HUES6 (cell line): ENCODE measurements around the gene PRSS12.
A peak's percentile ranks its signal among the peaks of the same experiment; 100 is the strongest.
"Not testable (repeated sequence)": the region's sequence is repeated elsewhere in the genome, so short reads cannot be mapped to it uniquely, and the experiment has no call there.

Experiments
- H3K27ac ChIP-seq: 2 replicates; pipeline ENCODE4 v1.7.0; 2013; ENCODE audit warnings: low read depth, mild to moderate bottlenecking, low read length, inconsistent platforms
- H3K27me3 ChIP-seq: 2 replicates; pipeline ENCODE4 v1.6.1; 2013; ENCODE audit warnings: low read length; ENCODE audit not compliant: control insufficient read depth, insufficient read depth
- H3K36me3 ChIP-seq: 2 replicates; pipeline ENCODE4 v1.6.1; 2013; ENCODE audit warnings: low read length; ENCODE audit not compliant: control insufficient read depth, insufficient read depth
- H3K4me1 ChIP-seq: 2 replicates; pipeline ENCODE4 v1.6.1; 2013; ENCODE audit warnings: low read length; ENCODE audit not compliant: control insufficient read depth, insufficient read depth
- H3K4me3 ChIP-seq: 2 replicates; pipeline ENCODE4 v1.5.1; 2013; ENCODE audit warnings: low read depth, low read length
- H3K9ac ChIP-seq: one replicate; pipeline ENCODE4 v1.6.1; 2013; ENCODE audit warnings: mild to moderate bottlenecking, low read length
- H3K9me3 ChIP-seq: 2 replicates; pipeline ENCODE4 v1.6.1; 2013; ENCODE audit warnings: low read depth, low read length; ENCODE audit not compliant: control insufficient read depth, insufficient read depth

The PRSS12 gene, protein sequence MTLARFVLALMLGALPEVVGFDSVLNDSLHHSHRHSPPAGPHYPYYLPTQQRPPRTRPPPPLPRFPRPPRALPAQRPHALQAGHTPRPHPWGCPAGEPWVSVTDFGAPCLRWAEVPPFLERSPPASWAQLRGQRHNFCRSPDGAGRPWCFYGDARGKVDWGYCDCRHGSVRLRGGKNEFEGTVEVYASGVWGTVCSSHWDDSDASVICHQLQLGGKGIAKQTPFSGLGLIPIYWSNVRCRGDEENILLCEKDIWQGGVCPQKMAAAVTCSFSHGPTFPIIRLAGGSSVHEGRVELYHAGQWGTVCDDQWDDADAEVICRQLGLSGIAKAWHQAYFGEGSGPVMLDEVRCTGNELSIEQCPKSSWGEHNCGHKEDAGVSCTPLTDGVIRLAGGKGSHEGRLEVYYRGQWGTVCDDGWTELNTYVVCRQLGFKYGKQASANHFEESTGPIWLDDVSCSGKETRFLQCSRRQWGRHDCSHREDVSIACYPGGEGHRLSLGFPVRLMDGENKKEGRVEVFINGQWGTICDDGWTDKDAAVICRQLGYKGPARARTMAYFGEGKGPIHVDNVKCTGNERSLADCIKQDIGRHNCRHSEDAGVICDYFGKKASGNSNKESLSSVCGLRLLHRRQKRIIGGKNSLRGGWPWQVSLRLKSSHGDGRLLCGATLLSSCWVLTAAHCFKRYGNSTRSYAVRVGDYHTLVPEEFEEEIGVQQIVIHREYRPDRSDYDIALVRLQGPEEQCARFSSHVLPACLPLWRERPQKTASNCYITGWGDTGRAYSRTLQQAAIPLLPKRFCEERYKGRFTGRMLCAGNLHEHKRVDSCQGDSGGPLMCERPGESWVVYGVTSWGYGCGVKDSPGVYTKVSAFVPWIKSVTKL

DNA sequence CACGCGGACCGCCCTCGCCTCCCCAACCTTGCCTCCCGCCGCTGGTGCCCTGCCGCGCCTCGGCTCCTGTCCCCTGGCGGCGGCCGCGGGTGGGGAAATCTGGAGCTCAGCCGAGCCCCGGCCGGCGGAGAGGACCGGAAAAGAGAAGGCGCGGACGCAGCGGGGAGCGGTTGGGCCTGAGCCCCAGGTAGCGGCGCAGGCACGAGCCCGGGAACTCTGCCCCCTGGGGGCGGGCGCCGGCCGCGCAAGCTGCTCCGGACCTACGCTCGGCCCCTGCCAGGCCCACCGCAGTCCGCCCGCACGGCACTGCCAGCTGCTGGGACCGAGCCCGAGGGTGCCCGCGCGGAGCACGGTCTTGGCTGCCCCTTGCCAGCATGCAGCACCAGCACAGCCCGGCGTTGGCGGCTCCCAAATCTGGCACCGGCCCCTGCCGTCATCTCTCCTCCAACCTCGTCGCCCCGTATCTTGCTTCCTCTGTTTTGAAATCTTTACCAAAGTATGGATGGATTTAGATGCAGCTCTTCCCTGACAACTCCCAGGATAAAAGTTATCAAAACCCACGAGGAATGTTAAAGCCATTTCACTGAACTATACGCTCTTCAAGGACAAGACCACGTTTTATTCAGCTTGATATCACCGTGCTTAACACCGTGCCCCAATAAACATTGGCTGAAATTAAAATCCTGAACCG, at the start of gene PRSS12:
Gene PRSS12 (minus strand): TSS at position 161 of the 691 bp plus-strand sequence. CDS start 283 bp downstream, outside the sequence.
- H3K36me3 ChIP-seq = no peaks in the 10 kb centered on the region
- no peak within 1 kb of the TSS for H3K27ac ChIP-seq
- H3K9ac ChIP-seq = peak within 1 kb of the TSS; percentile 28
- peaks cover 4% of the 10 kb centered on the region; the same call in 1 of the 2 replicates for H3K4me1 ChIP-seq
- peaks cover 26% of the 10 kb centered on the region for H3K27me3 ChIP-seq
- no peaks in the 10 kb centered on the region for H3K9me3 ChIP-seq
- peak within 1 kb of the TSS; percentile 73 for H3K4me3 ChIP-seq

DNA sequence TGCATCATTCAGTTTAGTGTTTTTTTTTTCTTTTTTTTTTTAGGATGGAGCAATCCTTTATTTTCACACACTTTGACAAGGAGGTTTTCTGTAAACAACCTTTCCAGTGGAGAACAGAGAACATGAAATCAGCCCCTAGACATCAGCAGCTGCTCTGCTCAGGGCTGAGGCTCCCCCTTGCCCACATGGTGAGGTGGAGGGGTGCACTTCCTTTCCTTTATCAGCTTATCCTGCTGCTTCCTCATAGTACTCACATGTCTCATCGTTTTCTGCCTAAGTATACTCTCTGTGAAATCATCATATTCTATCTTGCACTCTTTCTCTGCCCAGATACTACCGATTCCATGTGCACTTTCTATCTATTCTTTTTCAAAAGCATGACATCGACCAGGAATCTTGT, 47.6 kb upstream of the PRSS12 start:
- Histone ChIP-seq H3K36me3 (no peaks in the 10 kb centered on the region), H3K27me3 (peaks cover 9% of the 10 kb centered on the region; the same call in 1 of the 2 replicates), H3K9ac (no peak overlapping the region), H3K4me1 (peaks cover 46% of the 10 kb centered on the region), H3K27ac (no peak overlapping the region), H3K4me3 (no peak overlapping the region), H3K9me3 (peaks cover 10% of the 10 kb centered on the region)

GRCh38 chr4:118399883-118400282, 47.1 kb upstream of the PRSS12 start:
- H3K4me1 ChIP-seq = peaks cover 46% of the 10 kb centered on the region
- H3K27me3 ChIP-seq, H3K27ac ChIP-seq, H3K9ac ChIP-seq, H3K9me3 ChIP-seq, H3K36me3 ChIP-seq, H3K4me3 ChIP-seq: not testable (repeated sequence)

DNA sequence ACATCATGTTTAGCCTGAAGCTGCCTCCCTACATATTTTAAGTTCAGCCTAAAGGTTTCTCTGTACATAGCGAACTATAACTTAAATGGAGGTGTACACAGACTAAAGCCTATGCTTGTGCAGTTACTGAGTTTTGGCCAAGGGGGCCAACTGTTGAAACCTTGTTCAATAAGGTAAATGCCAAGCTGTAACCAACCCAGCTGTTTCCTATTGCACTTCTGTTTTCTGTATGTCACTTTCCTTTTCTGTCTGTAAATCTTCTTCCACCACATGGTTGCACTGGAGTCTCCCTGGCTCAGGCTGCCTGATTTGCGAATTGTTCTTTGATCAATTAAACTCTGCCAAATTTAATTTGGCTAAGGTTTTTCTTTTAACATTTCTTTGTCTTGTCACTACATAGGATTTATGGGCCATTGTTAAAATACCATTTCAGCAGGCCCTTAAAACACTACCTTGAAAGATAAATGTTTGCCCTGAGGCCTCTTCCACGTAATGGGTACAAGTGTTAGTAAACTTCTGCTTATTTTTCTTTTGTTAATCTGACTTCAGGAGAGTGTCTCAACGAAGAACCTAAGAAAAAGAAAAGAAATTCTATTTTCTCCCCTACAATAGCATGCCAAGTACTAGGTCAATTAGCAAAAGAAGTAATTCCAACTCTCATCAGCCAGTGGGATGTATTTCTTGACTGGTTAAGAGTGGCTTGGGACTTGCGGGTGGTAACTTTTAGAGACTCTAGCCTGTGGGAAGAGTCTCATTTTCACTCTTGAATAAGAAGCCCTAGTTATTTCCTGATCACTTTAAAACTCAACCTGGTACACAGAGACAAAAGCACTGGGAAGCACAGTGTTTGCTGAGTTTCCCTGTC, 45.7 kb upstream of the PRSS12 start:
- H3K9me3 ChIP-seq = no peaks in the 10 kb centered on the region
- H3K4me3 ChIP-seq = no peak overlapping the region
- peaks cover 46% of the 10 kb centered on the region for H3K4me1 ChIP-seq
- H3K9ac ChIP-seq = no peak overlapping the region
- no peak overlapping the region for H3K27ac ChIP-seq
- peaks cover 9% of the 10 kb centered on the region; the same call in 1 of the 2 replicates for H3K27me3 ChIP-seq
- H3K36me3 ChIP-seq = no peaks in the 10 kb centered on the region

DNA sequence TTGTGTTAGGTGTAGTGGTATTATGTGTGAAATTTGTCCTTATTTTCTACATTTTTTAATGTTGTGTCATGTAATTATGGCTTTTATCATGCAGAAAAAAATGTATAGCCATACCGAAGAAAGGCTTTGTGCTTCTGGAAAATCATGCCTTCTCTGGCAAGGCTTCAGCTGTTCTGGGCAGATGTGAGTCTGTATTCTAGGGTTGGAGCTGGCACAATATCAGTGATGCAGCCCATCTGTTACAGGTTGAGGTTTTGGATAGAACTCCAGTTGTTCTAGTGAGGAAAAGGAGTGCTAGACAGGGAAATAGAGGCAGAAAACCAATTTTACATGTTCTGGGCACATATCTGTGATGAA, 44.8 kb upstream of the PRSS12 start:
- Histone ChIP-seq H3K9me3 (peaks cover 6% of the 10 kb centered on the region; the same call in 1 of the 2 replicates), H3K4me1 (peaks cover 46% of the 10 kb centered on the region), H3K36me3 (no peaks in the 10 kb centered on the region), H3K9ac (no peak overlapping the region), H3K27ac (no peak overlapping the region), H3K4me3 (no peak overlapping the region), H3K27me3 (peaks cover 9% of the 10 kb centered on the region; the same call in 1 of the 2 replicates)

GRCh38 chr4:118396881-118397622, 44.2 kb upstream of the PRSS12 start:
- Histone ChIP-seq H3K9ac (no peak overlapping the region), H3K27me3 (peaks cover 9% of the 10 kb centered on the region; the same call in 1 of the 2 replicates), H3K9me3 (peaks cover 9% of the 10 kb centered on the region; the same call in 1 of the 2 replicates), H3K4me3 (no peak overlapping the region), H3K4me1 (peaks cover 46% of the 10 kb centered on the region), H3K27ac (no peak overlapping the region), H3K36me3 (no peaks in the 10 kb centered on the region)

GRCh38 chr4:118395057-118395644, 42.3 kb upstream of the PRSS12 start:
- no peak overlapping the region for H3K27ac ChIP-seq
- H3K9me3 ChIP-seq = peaks cover 9% of the 10 kb centered on the region; the same call in 1 of the 2 replicates
- H3K36me3 ChIP-seq = no peaks in the 10 kb centered on the region
- peaks cover 9% of the 10 kb centered on the region; the same call in 1 of the 2 replicates for H3K27me3 ChIP-seq
- H3K4me1 ChIP-seq = peaks cover 38% of the 10 kb centered on the region
- H3K4me3 ChIP-seq = no peak overlapping the region
- H3K9ac ChIP-seq = no peak overlapping the region

DNA sequence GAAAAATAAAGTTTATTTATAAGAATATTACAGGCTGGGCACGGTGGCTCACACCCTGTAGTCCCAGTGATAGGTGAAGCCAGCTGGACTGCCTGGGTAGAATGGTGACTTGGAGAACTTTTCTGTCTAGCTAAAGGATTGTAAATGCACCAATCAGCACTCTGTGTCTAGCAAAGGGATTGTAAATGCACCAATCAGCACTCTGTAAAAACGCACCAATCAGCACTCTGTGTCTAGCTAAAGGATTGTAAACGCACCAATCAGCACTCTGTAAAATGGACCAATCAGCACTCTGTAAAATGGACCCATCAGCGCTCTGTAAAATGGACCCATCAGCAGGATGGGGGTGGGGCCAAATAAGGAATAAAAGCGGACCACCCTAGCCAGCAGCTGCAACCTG, 39.7 kb upstream of the PRSS12 start:
- not testable (repeated sequence) for H3K9ac ChIP-seq, H3K36me3 ChIP-seq, H3K27ac ChIP-seq, H3K4me3 ChIP-seq, H3K27me3 ChIP-seq
- H3K4me1 ChIP-seq = peaks cover 21% of the 10 kb centered on the region
- H3K9me3 ChIP-seq = peaks cover 11% of the 10 kb centered on the region; the same call in 1 of the 2 replicates

DNA sequence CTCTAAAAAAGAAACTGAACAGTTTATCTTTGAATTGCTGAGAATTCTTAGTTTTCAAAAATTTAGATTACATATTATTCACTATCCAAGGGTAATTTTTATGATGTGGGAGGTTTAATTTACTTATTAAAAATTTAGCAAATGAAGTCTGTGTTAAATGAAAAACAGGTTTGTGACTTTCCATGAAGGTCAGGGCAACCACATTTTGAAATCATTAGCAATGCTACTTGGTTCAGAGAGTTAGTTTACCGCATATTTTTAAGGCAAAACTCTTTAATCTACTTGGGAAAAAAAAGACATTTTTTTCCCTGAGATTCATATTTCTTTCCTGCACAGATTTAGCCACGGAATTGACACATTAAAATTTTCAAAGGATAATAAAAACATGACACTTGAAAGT, 37.3 kb upstream of the PRSS12 start:
- Histone ChIP-seq H3K4me1 (no peaks in the 10 kb centered on the region), H3K27ac (no peak overlapping the region), H3K27me3 (no peaks in the 10 kb centered on the region), H3K9me3 (peaks cover 11% of the 10 kb centered on the region; the same call in 1 of the 2 replicates), H3K4me3 (no peak overlapping the region), H3K36me3 (no peaks in the 10 kb centered on the region), H3K9ac (no peak overlapping the region)
